Epithelial cell of umbilical artery (primary cell): ENCODE data around the gene NAPSA. TPM values are rescaled to one million over a fixed set of nuclear protein-coding genes. Genes with fewer than 3 reads are reported as not detected.

Experiments
- total RNA-seq: library from RNA; depleted of rRNA; stranded (reverse); fragments of >200 nt; gene quantifications from 2 replicates; pipeline ENCODE4 v1.2.3, GENCODE V29; 2014

The NAPSA gene
- under 0.01 and 0.61 TPM in 2 replicates for total RNA-seq

GRCh38 chr19:50365434-50366306, at the start of gene NAPSA:
Gene NAPSA (minus strand): TSS chr19:50365639. CDS start chr19:50365621, 18 bp downstream.

GRCh38 chr19:50383852-50384684, 18.6 kb upstream of the NAPSA start, which contains the start of gene POLD1:
Gene POLD1 (plus strand): TSS chr19:50384347. CDS start chr19:50398852, 14,505 bp downstream.

DNA sequence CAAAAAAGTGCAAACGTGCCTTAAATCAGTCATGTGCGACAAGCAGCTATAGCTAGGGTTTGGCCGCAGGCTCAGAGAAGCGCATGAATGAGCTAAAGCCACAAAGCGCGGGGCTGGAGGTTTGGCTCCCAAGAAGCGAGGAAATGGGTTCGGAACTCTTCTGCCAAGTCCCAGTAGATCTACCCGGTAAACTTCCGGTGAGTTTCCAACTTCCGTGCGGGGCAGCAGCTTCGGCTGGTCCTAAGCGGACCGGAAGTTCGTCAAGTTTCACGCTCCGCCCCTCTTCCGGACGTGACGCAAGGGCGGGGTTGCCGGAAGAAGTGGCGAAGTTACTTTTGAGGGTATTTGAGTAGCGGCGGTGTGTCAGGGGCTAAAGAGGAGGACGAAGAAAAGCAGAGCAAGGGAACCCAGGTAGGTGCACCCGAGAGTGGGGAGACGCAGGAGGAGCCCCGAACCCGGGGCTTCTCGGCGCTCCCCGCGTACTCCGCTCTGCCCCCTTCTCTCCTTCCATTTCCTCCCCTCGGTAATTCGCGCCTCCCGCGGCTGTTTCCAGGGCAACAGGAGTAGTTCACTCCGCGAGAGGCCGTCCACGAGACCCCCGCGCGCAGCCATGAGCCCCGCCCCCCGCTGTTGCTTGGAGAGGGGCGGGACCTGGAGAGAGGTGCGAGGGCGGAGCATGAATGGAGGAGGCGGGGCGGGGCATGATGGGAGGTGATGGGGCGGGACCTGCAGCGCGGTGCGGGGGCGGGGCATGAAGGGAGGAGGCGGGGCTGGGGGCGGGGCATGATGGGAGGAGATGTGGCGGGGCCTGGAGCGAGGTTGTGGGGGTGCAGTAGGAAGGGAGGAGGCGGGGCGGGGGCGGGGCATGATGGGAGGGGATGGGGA, 11.0 kb upstream of the NAPSA start, which contains the start of gene NR1H2:
TSS of gene NR1H2 (plus strand) at position 292 of the 885 bp plus-strand sequence. CDS start 1,149 bp downstream, outside the sequence.

DNA sequence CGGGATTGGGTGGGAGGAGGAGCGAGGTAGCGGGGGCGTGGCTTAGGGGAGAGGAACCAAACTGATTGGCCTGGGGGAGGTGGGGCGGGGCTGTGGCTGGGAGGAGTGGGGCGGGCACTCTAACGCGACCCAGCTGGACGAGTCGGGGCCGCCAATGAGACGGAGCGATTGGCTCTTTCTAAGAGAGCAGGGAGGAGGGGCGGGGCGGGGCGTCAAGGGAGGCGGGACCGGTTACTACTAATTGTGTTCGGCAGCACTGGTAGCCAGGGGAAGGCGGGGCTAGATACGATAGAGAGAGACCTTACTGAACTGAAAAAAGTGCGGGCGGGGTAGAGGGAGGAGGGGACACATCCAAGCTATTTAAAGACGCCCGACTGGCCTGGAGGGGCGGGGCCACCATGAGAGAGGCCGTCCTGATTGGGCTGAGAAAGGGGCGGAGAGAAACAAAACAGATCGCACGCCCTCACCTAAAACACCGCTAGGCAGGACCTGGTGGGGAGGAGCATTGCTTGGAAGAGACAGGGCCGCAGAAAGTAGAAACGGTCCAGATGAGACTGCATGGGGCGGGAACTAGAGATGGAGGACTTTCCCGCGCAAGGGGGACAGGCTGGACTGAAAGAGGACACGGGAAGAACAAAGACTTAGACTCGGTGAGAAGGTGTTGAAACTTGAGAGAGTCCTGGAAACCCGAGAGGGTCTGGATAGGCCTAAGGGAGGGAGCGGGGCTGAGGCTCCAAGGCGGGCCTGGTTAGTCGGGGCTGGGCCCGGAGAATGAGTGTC, 36.1 kb downstream of the NAPSA start, which contains the start of gene KCNC3:
TSS of gene KCNC3 (minus strand) at position 232 of the 780 bp plus-strand sequence. CDS start 295 bp downstream, outside the sequence.

Other genes starting within 250 kb of the NAPSA start
- not detected in 2 replicates for gene IZUMO2, start 202.4 kb downstream of the NAPSA start, total RNA-seq
- under 0.01 TPM in 1 of 2 replicates, not detected in the other for gene MYH14, start 162.0 kb downstream of the NAPSA start, total RNA-seq
- gene KCNC3, start 36.3 kb downstream of the NAPSA start, total RNA-seq = under 0.01 TPM in 2 replicates
- gene NR1H2, start 10.8 kb upstream of the NAPSA start, total RNA-seq = 43.6 and 48.4 TPM in 2 replicates
- gene POLD1, start 18.7 kb upstream of the NAPSA start, total RNA-seq = 55.9 and 65.0 TPM in 2 replicates
- not detected in 2 replicates for gene SPIB, start 53.3 kb upstream of the NAPSA start, total RNA-seq
- not detected in 2 replicates for gene MYBPC2, start 67.3 kb upstream of the NAPSA start, total RNA-seq
- 41.3 and 63.2 TPM in 2 replicates for gene EMC10, start 110.9 kb upstream of the NAPSA start, total RNA-seq
- gene GARIN5A, start 111.2 kb upstream of the NAPSA start, total RNA-seq = 0.32 TPM in 1 of 2 replicates, not detected in the other
- 15.3 and 22.1 TPM in 2 replicates for gene JOSD2, start 145.6 kb upstream of the NAPSA start, total RNA-seq
- gene ASPDH, start 148.3 kb upstream of the NAPSA start, total RNA-seq = not detected in 2 replicates
- under 0.01 TPM in 1 of 2 replicates, not detected in the other for gene LRRC4B, start 202.8 kb upstream of the NAPSA start, total RNA-seq